T1000 (cell line): ENCODE data around the gene PI16.
"Not testable (repeated sequence)": the region's sequence is repeated elsewhere in the genome, so short reads cannot be mapped to it uniquely, and the experiment has no call there.

ENCODE experiments used
- DNase-seq: peaks from one replicate; lab custom pipeline; 2025; ENCODE audit warnings: mixed read lengths; lab: John Stamatoyannopoulos, UW

PI16 gene

DNA sequence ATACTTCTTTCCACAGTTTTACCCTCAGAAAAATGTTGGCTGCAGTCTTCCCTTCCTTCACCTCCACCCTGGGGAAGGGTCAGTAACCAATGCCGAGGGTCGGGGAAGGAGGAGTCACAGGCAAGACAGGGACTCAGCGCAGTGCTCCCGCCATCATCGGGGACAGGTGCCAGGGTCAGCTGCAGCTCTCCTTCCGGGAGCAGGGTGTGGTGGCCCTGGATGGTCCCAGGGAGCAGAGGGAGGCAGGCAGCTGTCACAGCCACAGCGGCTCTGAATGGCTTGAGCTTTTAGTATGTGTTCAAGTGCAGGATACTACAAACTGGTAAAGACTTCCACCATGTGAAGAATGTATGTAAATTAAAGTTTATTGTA is 26.0 kb upstream of the PI16 start:
- DNase-seq = no peak

DNA sequence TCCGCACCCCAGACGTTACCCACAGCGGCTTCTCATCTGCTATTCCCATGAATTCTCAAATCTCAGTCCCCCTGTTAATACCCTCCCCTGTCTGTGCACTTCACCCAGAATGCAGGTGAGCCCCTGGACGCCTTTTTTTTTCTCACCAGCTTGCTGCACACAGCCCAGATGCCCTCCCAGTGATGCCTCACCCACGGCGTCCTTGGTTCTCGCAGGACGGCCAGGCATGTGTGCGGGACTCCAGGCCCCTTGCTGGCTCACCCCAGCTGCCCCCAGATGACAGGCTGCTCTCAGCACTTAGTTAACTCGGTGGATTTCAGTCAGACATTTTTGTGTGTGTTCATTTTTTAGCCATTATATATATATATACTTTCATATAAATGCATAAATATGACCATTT is 25.4 kb upstream of the PI16 start:
- DNase-seq = no peak

DNA sequence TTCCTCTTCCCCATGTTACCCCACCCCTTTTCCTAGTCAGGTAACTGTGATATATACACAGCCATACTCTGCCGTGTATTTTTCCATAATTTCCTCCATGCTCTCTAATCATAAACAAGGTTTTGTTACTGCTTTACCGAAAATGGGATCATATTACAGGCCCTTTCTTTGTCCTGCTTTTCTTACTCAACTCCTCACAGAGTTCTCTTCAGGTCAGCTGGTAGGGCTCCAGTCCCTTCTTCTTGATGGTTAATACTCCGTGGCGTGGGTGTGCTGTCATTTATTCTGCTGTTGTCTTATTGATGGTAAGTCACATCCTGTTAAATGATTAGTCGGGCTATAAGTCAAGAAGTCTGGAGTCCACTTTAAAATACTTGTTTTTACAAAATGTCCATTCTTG is 24.9 kb upstream of the PI16 start:
- no peak for DNase-seq

DNA sequence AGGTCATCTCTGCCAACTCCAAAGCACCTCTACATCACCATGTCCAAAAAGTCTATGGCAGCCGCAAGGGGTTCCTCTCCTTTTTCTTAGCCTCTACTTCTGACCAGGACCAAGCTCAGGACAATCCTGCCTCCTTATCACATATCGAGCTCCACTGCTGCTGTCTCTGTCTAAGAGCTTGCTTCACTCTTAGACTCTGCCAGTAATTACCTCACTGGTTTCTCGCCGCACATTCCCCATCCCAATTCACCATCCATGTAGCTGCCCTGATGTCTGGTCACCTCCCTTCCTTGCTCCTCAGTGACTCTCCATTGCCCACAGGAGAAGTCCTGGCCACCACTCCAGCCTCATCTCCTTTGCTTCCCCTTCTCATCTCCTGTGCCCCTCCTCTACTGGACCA is 24.1 kb upstream of the PI16 start:
- DNase-seq = no peak

DNA sequence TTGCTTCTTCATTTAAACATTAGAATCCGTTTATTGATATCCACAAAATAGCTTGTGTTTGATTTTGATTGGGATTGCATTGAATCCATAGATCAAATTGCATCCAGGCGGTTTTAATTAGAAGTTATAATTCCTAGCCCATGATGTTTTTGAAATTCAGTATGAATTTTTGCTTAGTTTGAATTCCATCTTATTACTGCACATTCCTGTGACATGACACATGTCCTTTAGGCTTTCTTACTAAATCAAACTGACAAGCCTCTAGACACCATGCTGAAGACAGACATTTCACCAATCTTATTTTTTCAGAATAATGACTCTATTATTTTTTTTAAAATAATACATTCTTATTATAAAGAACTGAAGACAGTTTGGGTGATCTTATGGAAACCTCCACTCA is 21.4 kb upstream of the PI16 start:
- DNase-seq = no peak

DNA sequence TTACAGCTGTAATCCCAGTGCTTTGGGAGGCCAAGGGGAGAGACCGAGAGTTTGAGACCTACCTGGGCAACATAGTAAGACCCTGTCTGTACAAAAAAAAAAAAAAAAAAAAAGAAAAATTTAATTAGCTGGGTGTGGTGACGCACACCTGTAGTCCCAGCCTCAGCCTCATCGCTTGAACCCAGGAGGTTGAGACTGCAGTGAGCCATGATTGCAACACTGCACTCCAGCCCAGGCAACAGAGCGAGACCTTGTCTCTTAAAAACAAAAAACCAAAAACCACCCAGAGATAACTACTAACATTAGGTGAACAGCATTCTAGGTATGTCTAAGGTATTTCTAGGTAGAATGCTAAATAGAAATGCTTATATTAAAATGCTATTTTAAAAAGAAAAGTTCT is 21.0 kb upstream of the PI16 start:
- no peak for DNase-seq

DNA sequence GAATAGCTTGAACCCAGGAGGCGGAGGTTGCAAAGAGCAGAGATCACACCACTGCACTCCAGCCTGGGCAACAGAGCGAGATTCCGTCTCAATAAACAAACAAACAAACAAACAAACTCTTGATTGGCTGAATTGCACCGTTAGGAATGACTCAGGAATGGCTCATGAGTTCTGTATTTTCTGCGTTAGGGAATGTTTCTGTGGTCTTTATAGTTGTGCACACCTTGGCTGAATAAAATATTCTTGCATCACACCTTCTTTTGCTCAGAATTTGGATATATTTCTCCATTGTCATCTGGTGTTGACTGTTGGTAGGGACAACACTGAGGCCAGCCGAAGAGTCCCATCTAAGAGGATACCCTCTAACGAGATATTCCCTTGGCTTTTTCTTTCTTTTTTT is 19.6 kb upstream of the PI16 start:
- DNase-seq = no peak

DNA sequence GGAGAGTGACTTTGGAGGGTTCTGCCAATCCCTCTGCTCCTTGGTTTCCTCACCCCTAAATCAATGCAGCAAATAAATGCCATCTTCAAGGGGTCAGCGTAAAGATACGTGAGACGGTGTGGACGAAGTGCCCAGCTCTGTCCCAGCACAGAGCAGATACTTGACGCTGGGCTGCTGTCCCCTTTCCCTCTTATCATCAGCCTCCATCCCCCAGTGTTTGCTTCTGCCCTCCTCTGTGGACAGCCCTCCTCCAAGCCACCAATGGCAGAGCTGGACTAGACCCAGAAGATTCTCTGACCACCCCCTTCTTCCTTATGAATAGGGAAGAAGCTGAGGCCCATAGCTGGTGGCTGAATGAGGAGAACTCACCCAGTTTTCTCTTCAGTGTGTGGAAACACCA is 17.7 kb upstream of the PI16 start:
- no peak for DNase-seq

DNA sequence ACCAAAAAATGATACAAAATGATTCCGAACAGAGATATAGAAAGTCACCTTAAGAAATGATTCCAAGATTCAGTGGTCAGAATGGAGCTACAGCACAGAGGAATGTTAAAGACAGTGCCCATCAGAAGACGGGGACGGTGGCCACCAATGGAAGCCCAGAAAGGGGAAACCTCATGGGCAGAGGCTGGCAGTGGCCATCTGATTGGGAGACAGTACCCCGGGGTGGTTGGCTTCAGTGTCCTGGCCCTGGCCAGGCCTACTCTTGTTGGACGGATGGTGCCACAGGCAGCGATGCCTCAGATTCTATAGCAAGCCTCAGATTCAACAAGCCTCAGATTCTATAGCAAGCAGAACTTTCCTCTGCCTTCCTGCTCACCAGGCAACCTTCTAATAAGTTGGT is 16.6 kb upstream of the PI16 start:
- DNase-seq = no peak

DNA sequence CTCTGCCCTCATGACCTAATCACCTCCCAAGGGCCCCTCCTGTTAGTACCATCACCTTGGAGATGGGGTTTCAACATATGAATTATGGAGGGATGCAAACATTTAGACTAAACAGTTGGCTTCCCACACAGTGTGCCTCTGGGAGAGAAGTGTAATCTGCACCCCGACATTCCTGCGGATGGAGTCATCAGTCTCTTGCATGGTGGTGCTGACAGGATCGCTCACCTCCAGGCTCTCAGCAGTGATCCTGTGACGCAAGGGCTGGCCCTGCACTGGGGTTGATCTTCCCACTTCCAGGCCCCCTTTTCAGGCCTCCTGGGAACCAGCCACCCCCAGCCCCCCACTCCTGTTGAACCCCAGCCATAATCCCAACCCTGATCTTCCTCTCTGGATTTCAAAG is 16.0 kb upstream of the PI16 start:
- peak; percentile 53 for DNase-seq

DNA sequence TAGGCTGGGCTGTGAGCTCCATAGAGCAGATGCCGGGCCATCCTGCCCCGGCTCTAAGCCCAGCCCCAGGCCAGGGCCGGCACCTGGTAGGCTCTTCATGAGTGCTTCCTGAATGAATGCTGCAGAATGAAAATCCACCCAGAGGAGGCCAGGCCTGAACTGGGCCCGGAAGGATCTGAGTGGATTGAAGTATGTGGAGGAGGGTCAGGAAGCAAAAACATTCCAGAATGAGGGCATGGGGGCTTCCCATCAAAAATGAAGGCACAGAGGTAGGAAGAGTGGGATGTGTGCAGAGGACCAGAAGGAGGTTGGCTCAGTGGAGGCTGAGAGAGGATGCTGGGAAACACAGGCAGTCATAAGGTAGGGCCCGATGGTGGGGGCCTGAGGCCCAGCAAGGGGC is 15.5 kb upstream of the PI16 start:
- DNase-seq = not testable (repeated sequence)

DNA sequence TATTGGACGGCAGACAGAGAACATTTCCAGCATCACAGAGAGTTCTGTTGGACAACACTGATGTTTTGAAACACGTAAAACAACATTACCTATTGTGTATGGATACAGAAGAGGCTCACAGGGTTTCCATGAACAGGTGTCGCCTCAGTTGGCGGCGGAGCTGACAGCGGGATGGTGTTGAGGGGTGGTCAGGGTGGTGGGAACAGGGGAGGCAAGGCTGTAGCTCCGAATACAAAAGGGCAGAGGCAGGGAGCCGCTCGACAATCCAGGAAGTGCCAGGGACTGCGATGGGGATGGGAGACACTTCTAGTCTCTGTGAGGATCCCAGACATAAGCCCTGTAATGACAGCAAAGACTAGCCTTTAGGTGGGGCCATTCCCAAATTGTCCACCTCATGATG is 14.5 kb upstream of the PI16 start:
- DNase-seq = no peak

DNA sequence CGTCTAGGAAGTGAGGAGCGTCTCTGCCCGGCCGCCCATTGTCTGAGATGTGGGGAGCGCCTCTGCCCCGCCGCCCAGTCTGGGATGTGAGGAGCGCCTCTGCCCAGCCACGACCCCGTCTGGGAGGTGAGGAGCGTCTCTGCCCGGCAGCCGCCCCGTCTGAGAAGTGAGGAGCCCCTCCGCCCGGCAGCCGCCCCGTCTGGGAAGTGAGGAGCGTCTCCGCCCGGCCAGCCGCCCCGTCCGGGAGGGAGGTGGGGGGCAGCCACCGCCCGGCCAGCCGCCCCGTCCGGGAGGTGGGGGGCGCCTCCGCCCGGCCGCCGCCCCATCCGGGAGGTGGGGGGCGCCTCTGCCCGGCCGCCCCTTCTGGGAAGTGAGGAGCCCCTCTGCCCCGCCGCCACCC is 13.0 kb upstream of the PI16 start:
- DNase-seq = not testable (repeated sequence)

DNA sequence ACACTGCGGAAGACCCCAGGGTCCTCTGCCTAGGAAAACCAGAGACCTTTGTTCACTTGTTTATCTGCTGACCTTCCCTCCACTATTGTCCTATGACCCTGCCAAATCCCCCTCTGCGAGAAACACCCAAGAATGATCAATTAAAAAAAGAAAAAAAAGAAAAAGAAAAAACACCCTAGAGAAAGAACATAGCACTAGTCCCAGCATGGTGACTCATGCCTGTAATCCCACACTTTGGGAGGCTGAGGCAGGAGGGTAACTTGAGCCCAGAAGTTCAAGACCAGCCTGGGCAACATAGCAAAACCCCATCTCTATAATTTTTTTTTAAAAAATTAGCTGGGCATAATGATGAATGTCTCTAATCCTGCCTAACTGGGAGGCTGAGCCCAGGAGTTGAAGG is 12.2 kb upstream of the PI16 start:
- DNase-seq = not testable (repeated sequence)

DNA sequence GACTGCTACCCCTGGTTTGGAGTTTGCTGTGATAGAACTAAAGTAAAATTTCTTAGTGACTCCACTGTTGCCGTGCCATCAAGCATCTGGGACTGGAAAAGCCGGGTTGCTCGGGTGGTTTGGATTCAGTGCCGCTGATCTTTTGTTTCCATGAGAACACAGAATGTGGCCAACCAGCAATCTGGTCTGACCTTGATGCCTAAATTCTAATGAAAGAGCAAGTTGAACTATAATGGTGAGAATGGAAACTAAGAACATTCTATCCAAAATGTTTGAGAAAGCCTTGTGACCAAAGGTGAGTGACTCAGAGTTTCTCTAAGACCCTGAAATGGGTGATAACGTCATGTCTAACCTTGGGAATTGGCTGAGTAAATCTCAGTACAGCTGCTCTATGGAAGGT is 9.9 kb upstream of the PI16 start:
- DNase-seq = no peak

DNA sequence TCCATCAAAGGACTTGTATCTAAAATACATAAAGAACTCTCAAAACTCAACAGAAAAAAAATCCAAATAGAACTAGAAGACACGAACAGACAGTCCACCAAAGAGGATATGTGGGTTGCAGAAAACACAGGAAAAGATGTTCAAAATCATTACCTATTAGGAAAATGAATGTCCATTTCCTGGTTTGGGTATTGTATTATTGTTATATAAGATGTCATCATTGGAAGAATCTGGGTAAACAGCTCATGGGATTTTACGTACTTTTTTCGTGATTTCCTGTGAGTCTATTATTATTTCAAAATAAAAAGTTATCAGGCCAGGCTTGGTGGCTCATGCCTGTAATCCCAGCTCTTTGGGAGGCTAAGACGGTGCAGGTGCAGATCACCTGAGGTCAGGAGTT is 9.2 kb upstream of the PI16 start:
- DNase-seq = no peak

DNA sequence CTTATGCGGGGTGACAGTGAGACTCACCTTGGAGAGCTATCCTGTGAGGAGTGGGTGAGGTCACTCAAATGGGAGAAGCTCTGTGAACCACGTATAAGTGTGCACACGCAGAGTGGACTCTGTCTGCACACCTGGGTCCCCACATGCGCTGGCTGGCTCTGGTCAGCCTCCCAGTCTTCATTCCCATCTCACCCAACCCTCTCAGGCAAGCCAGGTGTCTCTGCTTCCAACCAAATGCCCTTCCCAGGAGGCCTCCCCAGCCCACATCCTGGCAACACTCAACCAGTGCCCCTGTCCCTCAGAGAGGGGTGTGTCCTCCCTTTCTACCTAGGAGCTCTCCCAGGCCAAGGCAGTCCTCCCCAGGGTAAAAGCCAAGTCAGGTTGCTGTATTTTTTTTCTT is 8.0 kb upstream of the PI16 start:
- DNase-seq = no peak

DNA sequence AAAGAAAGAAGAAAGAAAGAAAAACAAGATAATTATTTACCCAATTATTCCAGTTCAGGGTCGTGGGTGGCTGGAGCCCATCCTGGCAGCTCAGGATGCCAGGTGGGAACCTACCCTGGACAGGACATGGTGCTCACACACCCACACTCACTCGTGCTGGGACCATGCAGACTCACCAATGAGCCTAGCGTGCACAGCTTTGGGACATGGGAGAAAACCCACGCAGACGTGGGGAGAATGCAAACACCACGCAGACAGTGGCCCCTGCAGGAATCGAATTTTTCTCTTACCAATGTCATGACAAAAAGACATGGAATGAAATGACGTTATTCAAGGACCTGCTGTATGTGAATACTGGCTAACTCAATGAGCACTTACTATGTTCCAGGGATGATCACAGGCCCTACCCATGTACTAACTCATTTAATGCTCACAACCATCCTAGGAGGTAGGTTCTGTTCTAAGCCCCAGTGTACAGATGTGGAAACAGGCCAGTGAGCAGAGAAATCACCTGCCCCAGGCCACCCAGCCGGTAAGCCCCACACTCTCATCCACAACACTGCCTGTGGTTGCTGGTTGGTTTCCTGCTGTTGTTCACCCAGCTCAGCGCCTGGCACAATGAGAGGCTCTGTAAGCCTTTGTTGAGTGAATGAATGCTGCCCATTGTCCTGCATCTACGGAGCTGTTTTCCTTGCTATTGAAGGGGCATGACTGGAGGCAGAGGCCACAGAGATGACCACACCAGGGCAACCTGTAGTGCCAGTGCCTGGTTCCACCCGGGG is 6.8 kb upstream of the PI16 start:
- DNase-seq = no peak

DNA sequence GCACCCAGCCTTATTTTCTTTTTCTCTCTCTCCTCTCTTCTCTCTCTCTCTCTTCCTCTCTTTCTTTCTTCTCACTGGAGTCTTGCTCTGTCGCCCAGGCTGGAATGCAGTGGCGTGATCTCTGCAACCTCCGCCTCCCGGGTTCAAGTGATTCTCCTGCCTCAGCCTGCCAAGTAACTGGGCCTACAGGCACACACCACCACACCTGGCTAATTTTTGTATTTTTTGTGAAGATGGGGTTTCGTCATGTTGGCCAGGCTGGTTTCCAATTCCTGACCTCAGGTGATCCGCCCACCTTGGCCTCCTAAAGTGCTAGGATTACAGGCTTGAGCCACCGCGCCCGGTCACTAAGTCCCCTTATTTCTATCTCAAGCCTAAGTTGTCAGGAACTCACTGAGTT is 5.5 kb upstream of the PI16 start:
- DNase-seq = not testable (repeated sequence)

DNA sequence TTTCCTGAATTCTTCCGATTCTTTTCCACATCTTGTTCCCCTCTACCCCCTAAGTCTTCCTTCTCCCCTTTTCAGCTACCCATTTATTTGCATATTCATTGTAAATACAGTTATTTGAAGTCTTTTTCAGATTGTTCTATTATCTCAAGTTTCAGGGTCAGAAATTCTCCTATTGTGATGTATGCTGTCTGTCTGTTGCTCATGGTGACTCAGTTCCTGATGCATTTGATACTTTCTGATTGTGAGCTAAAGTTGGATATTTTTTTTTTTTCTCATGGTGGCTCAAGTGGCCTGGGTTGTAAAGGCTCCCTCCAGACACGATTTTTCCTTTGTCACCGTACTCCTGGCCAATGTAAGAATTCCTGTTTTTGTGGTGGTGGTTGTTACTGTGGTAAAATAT is 4.9 kb upstream of the PI16 start:
- DNase-seq = no peak

DNA sequence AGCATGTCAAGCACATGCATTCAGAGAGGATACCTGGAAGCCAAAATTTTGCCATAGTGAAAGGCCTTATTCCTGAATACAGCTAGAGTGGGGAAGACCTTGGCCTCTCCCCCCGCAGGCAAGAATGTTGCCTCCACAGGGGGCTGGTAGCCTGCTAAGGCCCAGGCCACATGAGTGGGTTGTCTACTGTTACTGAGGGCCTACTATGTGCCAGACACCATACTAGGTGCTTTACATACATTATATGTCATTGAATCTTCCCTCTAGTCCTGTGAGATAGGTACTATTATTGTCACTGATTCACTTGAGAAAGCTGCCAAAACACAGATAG is 642 bp upstream of the PI16 start:
- DNase-seq = no peak

DNA sequence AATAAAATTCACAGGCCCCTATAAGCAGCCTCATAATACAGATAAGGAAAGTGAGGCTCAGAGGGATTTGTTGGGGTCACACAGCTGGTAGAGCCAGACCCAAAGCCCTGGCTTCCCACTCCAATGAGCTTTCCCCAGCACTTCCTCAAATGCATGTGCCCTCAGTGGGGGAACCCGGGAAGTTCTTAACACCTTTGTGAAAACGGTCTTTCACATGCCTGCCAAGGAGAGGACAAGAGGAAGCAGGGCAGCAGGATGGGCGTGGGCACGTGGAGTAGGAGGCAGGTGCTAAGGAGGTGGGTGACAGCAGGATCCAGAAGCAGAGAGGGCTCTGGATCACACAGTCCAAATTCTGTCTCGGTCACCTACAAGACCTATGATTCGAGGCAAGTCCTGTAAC is 598 bp downstream of the PI16 start:
- DNase-seq = no peak

DNA sequence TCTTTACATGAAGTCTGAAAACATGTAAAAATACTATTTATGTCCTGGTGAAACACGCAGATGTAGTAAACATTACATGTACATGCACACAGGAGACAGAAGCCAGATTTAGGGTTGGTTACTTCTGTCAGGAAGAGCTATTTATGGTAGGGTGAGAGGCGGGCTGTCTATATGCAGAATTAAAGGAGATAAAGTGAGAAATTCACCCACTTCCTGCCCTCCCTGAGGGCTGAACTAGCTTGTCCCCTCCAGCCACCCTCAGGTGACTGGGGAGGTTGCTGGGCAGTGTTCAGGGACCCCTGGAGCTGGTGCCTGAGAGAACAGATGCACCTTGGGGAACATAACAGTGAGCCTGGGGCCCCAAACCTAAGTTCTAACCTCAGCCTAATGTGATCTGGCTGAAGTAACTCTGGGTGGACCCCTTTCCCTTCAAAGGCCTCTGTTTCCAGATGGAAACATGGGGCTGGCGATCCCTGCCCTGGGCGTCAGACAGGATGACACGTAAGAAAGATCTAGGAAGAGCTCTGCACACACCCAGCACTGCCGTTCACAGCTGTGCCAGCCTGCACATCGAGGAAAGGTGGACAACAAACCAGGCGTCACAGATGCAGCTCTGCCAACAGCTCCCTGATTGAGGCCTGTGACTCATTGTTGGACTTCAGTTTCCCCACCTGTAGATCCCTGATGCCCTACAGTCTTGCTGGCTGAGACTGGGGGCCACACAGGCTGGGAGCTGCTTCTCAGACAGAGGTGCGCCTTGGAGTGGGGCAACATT is 1.3 kb downstream of the PI16 start:
- DNase-seq = no peak

DNA sequence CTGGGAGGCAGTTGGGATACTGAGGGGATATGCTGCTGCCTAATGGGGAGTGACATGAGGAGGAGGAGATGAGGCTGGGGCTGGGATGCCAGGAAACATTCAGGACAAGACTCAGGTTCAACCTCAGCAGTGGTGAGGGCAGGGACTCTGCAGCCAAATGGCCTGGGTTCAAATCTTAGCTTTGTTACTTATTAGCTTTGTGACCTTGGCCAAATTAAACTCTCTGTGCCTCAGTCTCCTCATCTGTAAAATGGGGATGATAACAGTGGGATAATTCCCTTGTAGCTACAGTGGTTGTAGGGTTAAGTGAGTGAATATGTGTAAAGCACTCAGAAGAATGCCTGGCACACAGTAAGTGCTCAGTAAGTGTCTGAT is 1.9 kb downstream of the PI16 start:
- no peak for DNase-seq
